ENCODE data around the gene CACNA2D1.
"Not testable (repeated sequence)": the region's sequence is repeated elsewhere in the genome, so short reads cannot be mapped to it uniquely, and the experiment has no call there.

Gene CACNA2D1

DNA sequence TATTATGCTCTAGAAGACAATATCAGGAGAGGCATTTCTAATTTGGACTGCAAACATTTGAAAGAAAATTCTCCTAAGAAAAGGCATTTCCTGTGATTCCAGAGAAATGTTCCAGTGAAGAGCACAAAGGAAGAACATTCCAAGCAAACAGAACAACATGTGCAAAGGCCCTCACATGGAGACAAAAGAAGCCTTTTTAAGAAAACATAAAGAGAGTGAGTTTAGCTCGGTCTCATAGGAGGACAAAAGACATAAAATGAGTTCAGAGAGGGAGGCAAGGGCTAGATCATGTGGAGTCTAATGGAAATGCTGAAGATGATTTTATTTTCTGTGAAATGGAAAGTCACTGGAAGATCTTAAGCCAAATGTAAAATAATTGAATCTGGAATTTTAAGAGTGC, 404.0 kb downstream of the CACNA2D1 start:
- DNase-seq (ENCODE audit: low spot score): no peak

- no peak for DNase-seq (ENCODE audit: low spot score)
These were observed 407.3 kb downstream of the CACNA2D1 start for GRCh38 chr7:82036146-82036886.

DNA sequence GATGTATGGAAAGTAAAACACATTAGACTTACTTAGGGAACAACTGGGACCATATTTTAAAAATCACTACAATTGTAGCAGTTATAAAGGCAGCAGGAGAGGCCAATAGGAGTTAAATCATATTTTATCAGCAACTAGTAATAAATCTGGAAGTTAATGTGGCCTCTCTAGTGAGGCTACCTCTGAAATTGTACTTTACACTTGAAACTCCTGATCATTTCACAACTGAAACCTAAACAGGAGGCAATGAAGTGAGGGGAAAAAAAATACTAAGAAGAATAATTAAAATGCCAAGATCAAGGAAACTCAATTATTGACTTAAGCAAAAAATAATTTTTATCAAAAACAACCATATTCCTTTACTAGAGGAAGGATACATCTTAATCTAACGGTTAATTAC, 408.1 kb downstream of the CACNA2D1 start:
- DNase-seq (ENCODE audit: low spot score): no peak

GRCh38 chr7:82032901-82033300, 410.7 kb downstream of the CACNA2D1 start:
- DNase-seq (ENCODE audit: low spot score): no peak

DNA sequence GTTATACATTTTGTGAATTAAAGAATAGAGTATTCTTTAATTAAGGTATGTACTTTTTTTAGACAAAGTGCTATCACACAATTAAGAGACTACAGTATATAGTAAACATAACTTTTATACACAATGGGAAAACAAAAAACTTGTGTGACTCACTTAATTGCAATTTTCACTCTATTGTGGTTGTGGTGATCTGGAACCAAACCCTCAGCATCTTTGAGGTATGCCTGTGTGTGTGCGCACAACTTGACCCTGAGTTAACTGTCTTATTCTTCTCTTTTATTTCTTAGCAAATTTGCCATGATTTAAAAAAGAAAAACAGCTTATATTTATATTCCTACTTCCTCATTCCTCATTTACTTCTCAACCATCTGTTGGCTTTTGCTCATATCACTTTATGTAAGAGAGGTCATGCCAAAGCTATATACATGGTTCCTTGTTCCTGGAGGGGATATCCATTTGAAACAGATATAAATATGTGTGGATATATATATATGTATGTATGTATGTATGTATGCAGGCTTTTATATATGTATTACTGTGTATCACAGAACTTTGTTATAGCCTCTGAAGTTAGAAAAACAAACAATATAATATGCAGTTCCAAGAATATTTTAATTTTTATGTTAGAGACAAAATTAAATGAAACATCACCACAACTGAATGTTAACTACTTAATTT, 414.2 kb downstream of the CACNA2D1 start:
- DNase-seq (ENCODE audit: low spot score): no peak

DNA sequence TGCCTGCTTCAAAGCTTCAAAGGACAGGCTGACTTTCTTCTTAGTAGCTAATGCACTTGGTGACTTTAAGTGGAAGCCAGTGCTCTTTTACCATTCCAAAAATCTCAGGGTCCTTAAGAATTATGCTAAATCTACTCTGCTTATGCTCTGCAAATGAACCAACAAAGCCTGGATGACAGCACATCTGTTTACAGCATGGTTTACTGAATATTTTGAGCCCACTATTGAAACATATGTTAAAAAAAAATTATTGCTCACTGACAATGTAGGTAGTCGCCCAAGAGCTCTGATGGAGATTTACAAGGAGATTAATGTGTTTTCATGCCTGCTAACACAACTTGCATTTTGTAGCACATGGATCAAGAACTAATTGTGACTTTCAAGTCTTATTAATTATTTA, 415.5 kb downstream of the CACNA2D1 start:
- no peak for DNase-seq (ENCODE audit: low spot score)

- no peak for DNase-seq (ENCODE audit: low spot score)
These were observed 421.9 kb downstream of the CACNA2D1 start for GRCh38 chr7:82021713-82022112.

DNA sequence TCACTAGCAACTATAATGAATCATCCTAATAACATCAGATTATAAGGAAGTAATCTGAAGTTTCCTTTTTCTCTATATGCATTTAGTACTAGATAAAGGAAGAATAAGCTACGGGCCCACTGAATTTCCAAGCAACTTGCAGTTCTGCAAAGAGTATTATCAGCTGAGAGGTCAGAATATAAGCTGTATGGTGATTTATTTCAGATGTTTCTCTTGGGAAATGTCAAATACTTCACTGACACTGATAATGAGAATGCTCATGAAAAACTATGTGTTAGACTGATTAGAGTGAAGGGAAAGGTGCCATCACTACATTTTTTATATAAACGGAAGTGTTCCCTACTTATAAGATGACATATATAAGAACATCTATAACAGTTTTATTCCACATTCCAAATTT, 422.5 kb downstream of the CACNA2D1 start:
- DNase-seq (ENCODE audit: low spot score): no peak

DNA sequence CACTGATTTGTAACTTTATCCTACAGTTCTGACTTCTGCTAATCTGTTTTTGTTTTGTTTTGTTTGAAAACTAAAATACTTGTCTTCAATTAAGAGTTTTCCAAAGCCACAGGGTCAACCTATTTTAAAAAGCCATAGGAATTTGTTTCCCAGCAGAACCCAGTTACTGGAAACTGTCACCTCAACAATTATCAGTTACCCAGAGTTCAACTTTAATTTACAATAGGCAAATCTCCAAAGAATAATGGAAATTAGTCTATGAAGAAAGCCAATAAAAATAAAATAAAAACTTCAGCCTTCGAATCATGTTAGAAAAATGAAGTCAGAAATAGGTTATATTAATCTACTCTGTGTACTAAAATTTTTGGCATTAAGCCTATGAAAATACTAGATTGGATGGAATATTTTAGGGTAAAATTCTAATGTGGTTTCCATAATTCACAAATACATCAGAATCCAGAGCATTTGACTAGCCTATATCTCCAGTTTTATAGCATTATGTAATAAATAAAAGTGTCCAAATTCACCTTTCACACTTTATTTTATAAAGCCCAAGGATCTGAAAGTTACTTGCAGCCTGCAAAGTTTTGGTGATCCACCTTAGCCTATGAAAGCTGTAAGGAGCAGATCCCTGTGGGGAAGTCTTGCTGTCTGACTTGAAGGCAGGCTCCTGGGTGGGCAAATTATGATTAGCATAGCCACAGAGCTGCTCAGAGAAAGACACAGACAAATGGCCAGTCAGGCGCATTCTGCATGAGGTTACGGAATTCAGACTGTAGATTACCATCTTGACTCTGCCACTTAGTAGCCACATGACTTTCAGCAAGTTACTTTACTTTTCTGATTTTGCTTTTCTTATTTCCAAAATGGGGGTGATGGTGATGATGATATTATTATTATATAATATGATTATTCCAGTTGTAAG, 423.8 kb downstream of the CACNA2D1 start:
- DNase-seq (ENCODE audit: low spot score): no peak

DNA sequence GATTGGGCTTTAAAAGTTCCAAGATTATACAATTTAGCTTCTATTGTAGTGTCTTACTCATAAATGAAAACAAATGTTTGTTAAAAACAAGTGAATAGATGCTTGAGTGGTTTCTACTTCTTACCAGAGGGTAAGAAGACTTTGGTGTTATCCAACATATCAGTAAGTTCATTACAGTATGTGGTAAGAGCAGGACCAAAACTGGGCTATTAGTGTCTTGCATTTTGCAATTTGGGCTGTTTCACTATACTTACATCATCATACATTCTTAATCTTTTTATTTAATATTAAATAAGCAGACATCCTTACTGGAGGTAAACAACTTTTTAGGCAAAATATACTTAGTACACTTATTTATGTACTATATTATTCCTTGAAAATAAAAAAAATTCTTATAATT, 425.4 kb downstream of the CACNA2D1 start:
- no peak for DNase-seq (ENCODE audit: low spot score)

DNA sequence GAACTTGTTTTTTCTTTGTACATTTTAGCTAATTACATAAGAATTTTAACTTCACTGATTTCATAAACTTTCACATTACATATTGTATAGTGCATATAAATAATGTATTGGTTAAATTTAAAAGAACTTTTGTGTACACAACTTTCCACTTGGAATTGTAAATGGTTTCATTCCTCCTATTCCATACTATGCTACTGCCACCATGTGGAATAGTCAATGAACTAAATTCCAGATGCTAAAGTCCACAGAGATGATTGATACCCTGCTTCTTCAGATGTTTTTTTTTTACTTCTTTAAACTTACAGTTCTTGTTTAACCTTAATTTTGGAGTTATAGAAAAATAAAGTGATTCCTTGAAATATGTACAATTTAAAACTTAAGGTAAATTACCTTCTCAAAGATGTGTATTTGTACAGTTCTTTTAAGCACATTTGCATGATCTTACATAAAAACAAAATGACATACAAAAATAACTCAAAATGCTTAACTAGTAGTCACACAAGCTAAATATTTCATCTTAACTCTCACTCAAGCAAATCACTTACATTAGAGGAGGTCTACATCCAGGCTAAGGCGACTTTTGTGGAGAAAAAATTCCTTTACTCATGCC, 426.1 kb downstream of the CACNA2D1 start:
- DNase-seq (ENCODE audit: low spot score): peak; percentile 29

GRCh38 chr7:82015751-82016150, 427.8 kb downstream of the CACNA2D1 start:
- DNase-seq (ENCODE audit: low spot score): no peak

- DNase-seq (ENCODE audit: low spot score): not testable (repeated sequence)
These were observed 429.0 kb downstream of the CACNA2D1 start for GRCh38 chr7:82014574-82014973.

DNA sequence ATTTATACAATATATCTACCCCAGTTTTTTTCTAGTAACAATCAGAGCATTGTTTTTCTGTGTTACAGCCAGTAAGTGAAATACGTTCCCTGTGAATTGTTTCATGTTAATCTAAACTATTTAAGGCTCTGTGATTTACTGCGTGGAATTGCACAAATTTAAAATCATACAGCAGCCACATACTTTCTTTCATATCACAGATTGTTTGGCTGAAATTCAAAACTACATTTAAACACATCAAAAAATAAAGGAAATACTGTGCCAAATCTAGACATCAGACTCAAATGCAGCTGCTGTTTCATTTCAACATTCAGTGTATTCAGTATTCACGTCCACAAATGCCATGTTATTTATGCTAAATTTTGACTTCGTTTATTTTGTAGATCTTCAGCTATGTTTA, 431.1 kb downstream of the CACNA2D1 start:
- no peak for DNase-seq (ENCODE audit: low spot score)

DNA sequence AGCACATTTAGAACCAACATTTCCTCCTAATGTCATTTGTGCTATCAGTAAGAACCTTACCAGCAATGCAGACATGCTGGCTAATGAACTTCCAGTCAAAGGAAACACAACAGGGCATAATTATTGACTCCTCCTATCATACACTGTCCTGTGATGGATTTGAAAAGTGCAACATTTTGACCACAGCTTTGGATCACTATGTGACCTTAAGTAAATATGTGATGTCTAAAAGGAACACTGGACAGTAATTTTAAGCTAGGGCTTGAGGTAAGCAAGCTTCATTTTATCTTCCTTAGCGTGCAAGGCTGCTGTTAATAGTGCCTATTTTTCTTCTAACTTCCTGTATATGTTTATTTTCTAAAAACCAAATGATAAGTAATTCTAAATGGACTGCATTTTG, 433.2 kb downstream of the CACNA2D1 start:
- no peak for DNase-seq (ENCODE audit: low spot score)

- no peak for DNase-seq (ENCODE audit: low spot score)
These were observed 436.3 kb downstream of the CACNA2D1 start for GRCh38 chr7:82007315-82007714.

DNA sequence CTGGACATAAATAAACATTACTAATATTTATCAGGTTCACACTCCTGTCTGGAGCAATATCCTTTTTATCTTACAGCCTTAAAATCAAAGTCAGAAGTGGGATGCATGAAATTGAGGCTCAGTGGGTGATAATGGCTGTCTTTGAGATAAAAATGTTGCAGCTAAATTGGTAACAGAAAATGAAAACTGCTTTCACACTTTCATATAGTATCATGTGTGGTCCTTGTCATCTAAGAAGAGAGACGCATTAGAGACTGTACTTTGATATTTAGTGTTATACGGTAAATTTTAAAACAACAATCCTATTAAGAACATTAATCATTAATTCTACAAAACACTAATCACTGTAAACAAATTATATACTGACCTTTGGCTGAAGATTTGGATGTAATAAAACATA, 438.5 kb downstream of the CACNA2D1 start:
- no peak for DNase-seq (ENCODE audit: low spot score)

DNA sequence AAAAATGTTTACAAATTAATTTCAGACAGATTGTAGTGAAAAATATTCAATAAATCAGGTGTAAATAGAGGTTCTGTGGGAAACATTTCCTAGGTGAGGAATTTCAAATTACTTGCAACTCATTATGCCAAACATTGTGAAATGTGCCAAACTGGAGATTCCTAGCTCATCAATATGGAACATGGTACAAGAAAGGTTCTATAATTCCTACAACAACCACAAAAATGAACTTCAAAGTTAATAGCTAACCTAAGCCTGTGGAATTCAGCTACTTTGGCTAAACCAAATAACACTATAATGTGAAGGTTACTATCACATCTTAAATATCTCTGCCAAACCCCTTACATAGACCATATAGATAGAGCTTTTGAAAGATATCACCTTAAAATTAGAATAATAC, 450.4 kb downstream of the CACNA2D1 start:
- no peak for DNase-seq (ENCODE audit: low spot score)

- DNase-seq (ENCODE audit: low spot score): no peak
These were observed 453.2 kb downstream of the CACNA2D1 start for GRCh38 chr7:81990395-81990794.

GRCh38 chr7:81986723-81987470, 456.7 kb downstream of the CACNA2D1 start:
- DNase-seq (ENCODE audit: low spot score): no peak

DNA sequence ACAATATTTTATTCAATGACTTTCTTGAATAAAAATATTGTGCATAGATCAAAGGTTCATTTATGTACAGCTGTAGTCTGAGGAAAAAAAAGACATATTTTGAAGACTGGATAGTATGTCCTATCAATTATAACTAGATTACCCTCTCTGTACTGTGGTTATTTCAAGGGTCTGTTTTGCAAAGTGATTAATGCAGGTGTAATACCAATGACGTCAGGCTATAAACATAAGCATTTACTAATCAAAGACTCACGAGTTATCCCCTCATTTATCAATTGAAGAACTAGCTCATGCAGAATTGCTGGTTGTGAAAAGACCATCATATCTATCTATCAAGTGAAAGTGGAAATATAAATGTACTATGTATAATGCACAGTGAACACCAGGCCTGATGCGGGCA, 460.2 kb downstream of the CACNA2D1 start:
- DNase-seq (ENCODE audit: low spot score): no peak

- DNase-seq (ENCODE audit: low spot score): no peak
These were observed 470.5 kb downstream of the CACNA2D1 start for GRCh38 chr7:81973117-81973516.

Measured in iPS-NIHi11 (cell line).